ENCODE results near the gene FTH1.
"Not testable (repeated sequence)": the region's sequence is repeated elsewhere in the genome, so short reads cannot be mapped to it uniquely, and the experiment has no call there.

Gene FTH1

GRCh38 chr11:61978703-61979661, 11.5 kb upstream of the FTH1 start:
- DNase-seq = no peak

GRCh38 chr11:61976813-61977475, 9.5 kb upstream of the FTH1 start:
- DNase-seq = no peak

GRCh38 chr11:61976420-61976800, 9.0 kb upstream of the FTH1 start:
- no peak for DNase-seq

- no peak for DNase-seq
Measured at GRCh38 chr11:61975638-61976419, 8.4 kb upstream of the FTH1 start.

- no peak for DNase-seq
Measured at GRCh38 chr11:61974766-61975631, 7.6 kb upstream of the FTH1 start.

GRCh38 chr11:61973476-61974162, 6.2 kb upstream of the FTH1 start:
- DNase-seq = no peak

GRCh38 chr11:61972672-61973475, 5.4 kb upstream of the FTH1 start:
- no peak for DNase-seq

GRCh38 chr11:61972112-61972671, 4.8 kb upstream of the FTH1 start:
- DNase-seq = no peak

GRCh38 chr11:61971248-61972111, 4.0 kb upstream of the FTH1 start:
- peak; percentile 27 for DNase-seq

GRCh38 chr11:61969838-61970662, 2.6 kb upstream of the FTH1 start:
- DNase-seq = no peak

GRCh38 chr11:61969391-61969758, 1.9 kb upstream of the FTH1 start:
- no peak for DNase-seq

GRCh38 chr11:61968758-61969390, 1.4 kb upstream of the FTH1 start:
- DNase-seq = no peak

GRCh38 chr11:61967924-61968757, 707 bp upstream of the FTH1 start:
- DNase-seq = peak; percentile 51

- peak; percentile 26 for DNase-seq
Measured at GRCh38 chr11:61966734-61967115, 709 bp downstream of the FTH1 start.

- not testable (repeated sequence) for DNase-seq
Measured at GRCh38 chr11:61964666-61965271, 2.7 kb downstream of the FTH1 start.

GRCh38 chr11:61964058-61964665, 3.3 kb downstream of the FTH1 start:
- DNase-seq = no peak

All from NCI-H82 (cell line).